ENCODE data around the gene DDIT4L.

DDIT4L gene

DNA sequence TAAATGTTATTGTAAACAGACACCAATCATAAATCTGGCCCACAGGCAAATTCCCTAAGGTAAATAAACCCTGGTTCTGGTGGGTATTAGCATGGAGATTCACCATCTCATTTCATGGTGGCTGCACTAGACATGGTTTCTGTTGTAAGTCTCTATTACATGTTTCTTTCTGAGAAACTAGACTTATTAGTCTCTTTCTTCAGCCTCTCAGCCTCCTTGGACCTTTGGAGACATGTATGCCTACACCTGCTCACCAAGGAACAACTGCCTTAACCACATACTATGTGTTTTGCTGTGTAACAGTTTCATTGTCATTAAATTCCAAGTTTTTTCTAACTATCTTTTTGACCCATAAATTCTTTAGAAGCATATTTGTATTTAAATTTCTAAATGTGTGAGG, 13.1 kb downstream of the DDIT4L start:
- H3K4me3 ChIP-seq (ENCODE audit: low read length): no peak overlapping the region
- no peak for DNase-seq (ENCODE audit: low read depth)
- TF ChIP-seq, protein P1, sequence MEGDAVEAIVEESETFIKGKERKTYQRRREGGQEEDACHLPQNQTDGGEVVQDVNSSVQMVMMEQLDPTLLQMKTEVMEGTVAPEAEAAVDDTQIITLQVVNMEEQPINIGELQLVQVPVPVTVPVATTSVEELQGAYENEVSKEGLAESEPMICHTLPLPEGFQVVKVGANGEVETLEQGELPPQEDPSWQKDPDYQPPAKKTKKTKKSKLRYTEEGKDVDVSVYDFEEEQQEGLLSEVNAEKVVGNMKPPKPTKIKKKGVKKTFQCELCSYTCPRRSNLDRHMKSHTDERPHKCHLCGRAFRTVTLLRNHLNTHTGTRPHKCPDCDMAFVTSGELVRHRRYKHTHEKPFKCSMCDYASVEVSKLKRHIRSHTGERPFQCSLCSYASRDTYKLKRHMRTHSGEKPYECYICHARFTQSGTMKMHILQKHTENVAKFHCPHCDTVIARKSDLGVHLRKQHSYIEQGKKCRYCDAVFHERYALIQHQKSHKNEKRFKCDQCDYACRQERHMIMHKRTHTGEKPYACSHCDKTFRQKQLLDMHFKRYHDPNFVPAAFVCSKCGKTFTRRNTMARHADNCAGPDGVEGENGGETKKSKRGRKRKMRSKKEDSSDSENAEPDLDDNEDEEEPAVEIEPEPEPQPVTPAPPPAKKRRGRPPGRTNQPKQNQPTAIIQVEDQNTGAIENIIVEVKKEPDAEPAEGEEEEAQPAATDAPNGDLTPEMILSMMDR (conservative IDR thresholded peaks at IDR 0.05; ENCODE audit: low read length): no peak

- H3K4me3 ChIP-seq (ENCODE audit: low read length): no peak overlapping the region
- TF ChIP-seq, protein P1 (conservative IDR thresholded peaks at IDR 0.05; ENCODE audit: low read length): no peak
- no peak for DNase-seq (ENCODE audit: low read depth)
Measured at GRCh38 chr4:100175858-100176257, 14.4 kb downstream of the DDIT4L start.

DNA sequence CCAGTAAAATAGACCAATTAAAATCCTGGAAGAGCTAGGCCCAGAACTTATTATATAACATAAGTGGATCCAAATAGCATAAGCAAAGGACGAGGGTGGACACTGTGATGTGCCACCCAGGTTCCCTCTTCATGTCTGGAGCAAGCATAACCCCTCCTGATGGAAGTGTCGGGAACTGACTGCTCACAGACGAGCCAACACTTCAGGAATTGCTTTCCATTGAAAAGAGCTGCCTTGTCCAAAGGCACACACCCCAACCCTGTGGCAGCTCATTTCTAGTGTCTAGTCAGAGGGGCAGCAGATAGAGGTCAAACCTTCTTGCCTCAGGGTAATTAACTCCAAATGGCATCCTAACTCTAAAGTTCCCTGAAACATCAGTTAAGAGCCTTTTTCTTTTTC, 15.3 kb downstream of the DDIT4L start:
- no peak overlapping the region for H3K4me3 ChIP-seq (ENCODE audit: low read length)
- DNase-seq (ENCODE audit: low read depth): no peak
- TF ChIP-seq, protein P1 (conservative IDR thresholded peaks at IDR 0.05; ENCODE audit: low read length): no peak

DNA sequence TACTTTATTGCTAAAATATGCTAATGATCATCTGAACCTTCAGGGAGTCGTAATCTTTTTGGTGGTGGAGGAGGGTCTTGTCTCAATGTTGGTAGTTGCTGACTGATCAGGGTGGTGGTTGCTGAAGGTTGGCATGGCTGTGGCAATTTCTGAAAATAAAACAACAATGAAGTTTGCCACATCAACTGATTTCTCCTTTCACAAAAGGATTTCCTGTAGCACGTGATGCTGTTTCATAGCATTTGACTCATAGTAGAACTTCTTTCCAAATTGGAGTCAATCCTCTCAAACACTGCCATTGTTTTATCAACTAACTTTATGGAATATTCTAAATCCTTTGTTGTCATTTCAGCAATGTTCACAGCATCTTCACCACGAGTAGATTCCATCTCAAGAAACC, 19.3 kb downstream of the DDIT4L start:
- TF ChIP-seq, protein P1 (conservative IDR thresholded peaks at IDR 0.05; ENCODE audit: low read length): no peak
- H3K4me3 ChIP-seq (ENCODE audit: low read length): no peak overlapping the region
- no peak for DNase-seq (ENCODE audit: low read depth)

DNA sequence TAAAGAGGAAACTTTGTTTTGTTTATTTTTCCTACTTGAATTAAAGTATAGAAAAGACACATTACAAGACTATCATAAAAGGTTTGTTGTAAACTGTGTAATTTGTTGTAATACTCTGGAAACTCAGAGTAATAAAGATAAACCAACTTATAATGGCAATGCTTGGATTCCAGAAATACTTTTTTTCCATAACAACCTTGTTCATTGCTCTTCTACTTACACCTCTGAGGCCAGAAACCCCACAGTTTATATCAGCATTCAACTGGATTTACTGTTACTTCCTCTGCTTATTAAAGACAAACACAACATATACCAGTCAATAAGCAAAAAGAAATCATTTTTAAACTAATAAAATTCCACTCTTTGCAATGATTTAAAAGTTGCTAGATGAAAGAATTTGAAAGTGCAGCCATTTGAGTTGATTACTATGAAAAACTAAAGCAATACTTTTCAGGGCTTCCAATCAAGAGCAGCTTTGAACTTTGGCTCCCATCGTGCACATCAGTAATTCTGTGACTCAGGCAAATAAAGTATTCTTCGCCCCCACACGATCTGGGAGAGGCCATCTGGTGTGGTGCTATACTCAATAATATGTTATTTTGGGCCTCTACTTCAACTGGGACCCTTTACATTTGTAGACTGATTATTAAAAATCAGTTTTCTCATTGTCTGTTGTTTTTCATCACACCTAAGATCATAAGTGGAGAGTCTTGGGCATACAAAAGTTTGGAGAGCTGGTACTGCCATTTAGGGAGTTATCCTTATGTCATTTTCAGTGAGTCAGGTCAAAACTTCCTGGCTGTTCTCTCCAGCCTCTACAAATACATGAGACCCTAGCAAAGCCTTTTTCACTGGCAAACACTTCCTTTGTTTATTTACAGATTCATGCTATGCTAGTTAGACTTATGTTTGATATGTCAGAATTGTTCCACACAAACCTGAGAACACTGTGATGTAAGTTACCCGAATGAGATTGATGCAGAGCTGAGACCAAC, 20.5 kb downstream of the DDIT4L start:
- DNase-seq (ENCODE audit: low read depth): no peak
- TF ChIP-seq, protein P1 (conservative IDR thresholded peaks at IDR 0.05; ENCODE audit: low read length): no peak
- no peak overlapping the region for H3K4me3 ChIP-seq (ENCODE audit: low read length)

- no peak overlapping the region for H3K4me3 ChIP-seq (ENCODE audit: low read length)
- DNase-seq (ENCODE audit: low read depth): peak; percentile 68
- TF ChIP-seq, protein P1 (conservative IDR thresholded peaks at IDR 0.05; ENCODE audit: low read length): no peak
Measured at GRCh38 chr4:100168521-100168920, 21.7 kb downstream of the DDIT4L start.

All from AG10803 (cell line).